GM18867 (cell line): Measurements from ENCODE around the gene NRG2.

Experiments used
- ATAC-seq: cut with Tn5 transposase; IDR thresholded peaks from one replicate; pipeline ENCODE4 v1.9.1; 2021; ENCODE audit warnings: mild to moderate bottlenecking, moderate library complexity; ENCODE audit not compliant: unreplicated experiment

The NRG2 gene

GRCh38 chr5:140041492-140042392 is 1.4 kb downstream of the NRG2 start:
- no peak for ATAC-seq

DNA sequence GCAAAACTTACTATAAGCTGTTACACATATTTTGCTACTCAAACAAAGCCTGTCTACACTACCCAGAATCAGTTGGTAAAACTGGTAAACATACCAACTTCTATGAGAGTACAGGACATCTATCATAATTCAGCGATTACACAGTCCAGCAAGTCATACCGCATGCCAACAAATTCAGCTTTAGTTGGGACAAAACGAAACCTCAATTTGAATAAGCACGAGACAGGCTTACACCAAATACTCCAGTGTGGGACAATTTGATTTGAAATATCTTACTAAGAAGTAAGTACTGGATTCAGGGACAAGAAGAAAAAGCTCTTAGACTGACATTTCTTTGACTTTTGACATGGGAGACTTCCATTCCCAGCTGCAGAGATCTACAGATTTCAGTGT is 2.0 kb downstream of the NRG2 start:
- ATAC-seq, result no peak

DNA sequence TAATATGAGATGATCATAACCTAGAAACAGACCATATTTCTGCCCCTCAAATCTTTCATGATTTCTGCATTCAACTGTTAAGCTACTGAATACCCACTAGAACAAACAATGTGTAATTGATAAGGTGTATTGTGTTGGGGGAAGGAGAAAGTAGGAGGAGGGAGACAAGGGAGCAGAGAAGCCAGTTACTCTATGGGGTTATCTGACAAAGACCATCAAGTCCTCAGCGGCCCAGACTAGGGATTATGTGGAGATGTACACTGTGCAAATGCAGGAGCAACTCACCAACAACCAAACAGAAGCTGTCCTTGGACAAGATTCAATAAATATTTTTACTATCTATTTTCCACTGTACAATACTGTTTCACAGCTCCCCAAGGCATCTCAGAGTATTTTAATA is 2.7 kb downstream of the NRG2 start:
- ATAC-seq, result no peak

GRCh38 chr5:140039561-140039960 is 3.5 kb downstream of the NRG2 start:
- no peak for ATAC-seq

DNA sequence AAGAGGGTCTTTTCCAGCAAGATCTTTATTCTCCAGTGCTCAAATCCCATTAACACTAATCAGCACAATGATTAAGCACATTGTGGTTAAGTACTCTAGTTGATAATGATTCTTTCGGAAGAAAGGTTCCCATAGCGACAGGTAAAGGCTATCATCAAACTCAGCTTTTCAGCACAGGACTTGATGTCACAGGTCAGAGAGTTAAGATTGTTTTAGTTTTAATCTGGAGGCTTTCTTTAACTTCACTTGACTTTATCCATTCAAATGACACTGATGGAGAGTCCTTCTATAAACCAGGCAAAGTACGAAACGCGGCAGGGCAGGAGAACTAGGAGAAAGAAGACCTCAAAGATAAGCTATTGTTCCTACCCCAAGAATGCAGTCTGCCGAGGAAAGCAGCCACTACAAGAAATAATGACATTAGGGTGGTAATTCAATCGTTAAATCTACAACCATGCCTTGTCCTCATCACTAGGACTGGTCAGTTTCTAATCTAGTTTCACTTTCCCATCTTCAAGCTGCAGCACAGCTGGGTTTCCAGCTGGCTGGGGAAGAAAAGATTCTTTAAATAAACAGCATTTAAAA is 4.6 kb downstream of the NRG2 start:
- peak; percentile 30 for ATAC-seq

DNA sequence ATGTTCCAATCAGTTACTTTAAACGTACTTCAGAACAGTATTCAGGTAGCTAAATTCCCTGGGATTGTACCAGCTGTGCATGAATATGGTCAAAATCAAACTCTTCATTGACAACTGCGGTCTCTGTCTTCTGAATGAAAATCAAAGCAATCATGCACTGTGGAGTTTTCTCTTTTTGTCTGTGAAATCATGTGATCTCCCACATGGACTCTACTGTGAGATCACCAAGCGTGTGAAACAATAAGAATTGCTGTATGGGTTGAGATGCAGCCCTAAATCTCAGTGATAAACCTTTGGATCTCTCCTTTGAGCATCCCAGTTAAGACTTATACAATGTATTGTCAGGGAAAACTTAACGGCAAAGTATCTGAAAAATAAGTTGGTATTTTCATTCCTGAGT is 6.1 kb downstream of the NRG2 start:
- ATAC-seq, result no peak

- no peak for ATAC-seq
Measured at GRCh38 chr5:140035881-140036280, 7.2 kb downstream of the NRG2 start.

- ATAC-seq, result no peak
Measured at GRCh38 chr5:140033037-140033760, 9.9 kb downstream of the NRG2 start.

DNA sequence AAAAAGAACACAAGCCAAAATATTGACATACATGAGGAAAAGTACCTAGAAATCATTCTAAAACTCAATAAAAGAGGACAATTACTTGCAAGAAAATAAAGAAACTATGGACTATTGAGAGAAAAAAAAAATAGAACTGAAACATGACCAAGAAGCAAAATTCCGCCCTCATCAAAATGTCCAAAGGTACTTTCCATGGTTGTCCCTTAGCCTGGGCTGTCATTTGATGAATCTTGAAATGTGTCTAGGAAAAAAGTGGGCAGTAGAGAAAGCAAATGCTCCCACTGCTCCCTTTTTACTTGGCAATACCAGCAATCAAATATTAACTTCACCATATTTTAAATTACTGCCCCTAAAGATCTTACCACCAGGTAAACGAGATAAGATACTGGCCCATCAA is 10.8 kb downstream of the NRG2 start:
- ATAC-seq, result no peak

GRCh38 chr5:140027807-140028206 is 15.3 kb downstream of the NRG2 start:
- ATAC-seq, result no peak

DNA sequence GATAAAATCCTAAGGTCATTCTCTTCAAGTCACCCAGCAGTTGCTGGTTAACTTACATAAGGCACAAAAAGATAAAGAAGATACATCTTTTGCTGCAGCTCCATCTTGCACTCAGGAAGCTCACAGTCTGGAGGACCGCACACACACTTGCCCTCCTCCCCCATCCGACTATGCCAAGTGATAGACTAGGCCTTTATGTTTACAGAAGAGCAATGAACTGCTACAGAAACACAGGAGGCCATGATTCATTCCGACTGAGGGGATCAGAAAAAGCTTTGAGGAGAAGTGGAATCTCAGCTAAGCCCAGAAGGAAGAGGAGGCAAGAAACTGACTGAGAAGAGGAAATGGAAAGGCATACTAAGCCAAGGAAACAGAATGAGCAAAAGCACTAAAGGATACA is 17.4 kb downstream of the NRG2 start:
- no peak for ATAC-seq

- no peak for ATAC-seq
Measured at GRCh38 chr5:140024928-140025327, 18.2 kb downstream of the NRG2 start.

DNA sequence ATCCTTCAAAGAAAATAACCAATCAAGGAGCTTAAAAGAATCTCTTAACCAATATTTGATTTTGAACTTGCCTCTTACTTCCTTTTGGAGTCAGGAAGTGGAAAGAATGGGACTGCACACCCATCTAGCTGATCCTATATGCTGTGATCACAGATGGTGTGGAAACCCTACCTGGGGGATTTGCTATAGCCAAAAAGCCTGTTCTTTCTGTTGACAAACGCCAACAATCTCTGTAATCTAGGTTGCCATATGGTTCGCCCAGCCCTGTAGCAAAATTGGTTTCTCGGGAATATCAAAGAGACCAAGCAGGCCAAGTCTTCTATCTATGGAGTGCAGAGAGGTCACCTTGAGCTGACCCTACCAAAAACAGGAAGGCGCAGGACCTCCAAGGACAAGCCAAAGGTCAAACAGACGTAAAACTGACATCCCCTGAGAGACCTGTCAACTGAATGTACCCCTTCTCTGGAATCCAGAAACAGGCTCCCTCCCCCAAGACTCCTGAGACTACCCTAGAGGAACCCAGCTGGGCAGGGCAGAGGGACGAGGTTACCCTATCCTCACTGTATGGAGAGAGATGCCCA is 19.4 kb downstream of the NRG2 start:
- no peak for ATAC-seq

DNA sequence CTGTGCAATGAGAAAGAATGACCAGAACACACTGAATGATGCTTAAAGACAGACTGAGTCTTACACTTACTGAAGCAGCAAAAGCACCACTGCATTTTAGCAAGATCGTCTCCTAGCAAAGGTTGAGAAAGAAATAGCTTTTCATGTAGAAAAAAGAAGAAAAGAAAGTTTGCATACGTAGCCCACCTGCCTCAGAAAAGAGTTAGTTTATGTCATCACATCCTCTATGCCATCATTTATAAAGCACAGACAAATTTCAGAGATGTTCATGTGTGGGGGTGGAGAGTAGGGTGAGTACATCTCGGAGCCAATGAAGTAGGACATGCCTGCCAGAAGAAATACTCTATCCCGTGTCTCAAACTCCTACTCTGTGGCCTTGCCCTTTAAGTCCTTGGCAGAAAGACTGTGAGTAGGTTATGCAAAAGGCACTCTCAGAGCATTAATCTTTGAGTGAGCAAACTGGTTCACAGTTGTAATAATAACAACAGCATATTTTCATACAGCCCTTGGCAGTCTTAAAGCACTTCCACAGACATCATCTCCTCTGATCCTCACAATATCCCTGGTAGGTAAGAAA is 22.4 kb downstream of the NRG2 start:
- no peak for ATAC-seq

DNA sequence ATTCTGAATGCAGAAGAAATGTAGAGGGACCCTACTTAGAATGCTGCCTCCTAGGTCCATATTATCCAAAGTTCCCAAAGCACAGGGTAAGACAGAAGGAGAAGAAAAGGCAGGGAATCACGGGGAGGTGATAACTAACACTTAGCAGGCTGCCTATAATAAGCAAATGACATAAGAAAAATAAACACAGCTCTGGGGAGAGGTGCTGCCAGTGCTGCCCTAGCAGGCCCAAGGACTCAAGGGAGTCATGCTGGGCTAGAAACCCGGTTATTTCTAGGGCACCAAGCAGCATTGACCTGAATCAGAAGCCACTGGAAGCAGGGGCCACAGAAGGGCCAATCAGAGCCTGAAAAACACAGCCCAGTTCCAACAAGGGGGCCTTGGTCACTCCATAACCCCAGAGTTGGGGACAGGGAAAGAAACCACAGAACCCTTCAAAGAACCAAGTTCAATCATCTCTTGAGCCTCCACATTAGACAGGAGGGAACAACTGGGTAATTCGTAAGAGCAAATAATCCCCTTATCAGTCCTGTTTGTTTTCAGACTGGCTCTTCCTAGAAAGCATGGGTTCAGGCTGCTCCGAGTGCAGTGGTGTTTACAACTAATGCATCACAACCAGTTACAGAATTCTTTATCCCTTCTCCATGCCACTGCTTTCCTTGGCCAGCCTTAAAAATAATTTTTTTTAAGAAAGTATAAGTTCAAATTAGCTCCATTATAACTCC is 24.0 kb downstream of the NRG2 start:
- ATAC-seq, result no peak

- no peak for ATAC-seq
Measured at GRCh38 chr5:140018517-140018916, 24.6 kb downstream of the NRG2 start.

DNA sequence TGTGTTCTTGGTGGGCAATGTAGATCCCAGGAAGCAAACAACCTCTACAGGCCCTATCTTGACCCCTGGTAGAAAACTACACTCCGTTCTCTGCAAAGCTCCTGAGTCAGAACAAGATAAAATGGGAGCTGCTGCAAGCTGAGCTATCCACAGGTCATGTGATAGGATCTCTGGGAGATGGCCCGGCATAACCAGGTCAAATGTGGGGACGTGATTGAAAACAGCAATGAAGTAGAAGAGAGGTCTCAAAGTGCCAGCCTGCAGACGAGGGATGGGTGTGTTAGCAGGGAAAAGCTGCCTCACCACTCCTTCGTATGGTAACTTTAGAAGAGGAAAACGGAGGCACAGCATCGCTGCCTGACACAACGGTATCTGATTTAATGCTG is 25.0 kb downstream of the NRG2 start:
- ATAC-seq, result no peak

- no peak for ATAC-seq
Measured at GRCh38 chr5:140017397-140018095, 25.6 kb downstream of the NRG2 start.

GRCh38 chr5:140015706-140016105 is 27.4 kb downstream of the NRG2 start:
- no peak for ATAC-seq

- no peak for ATAC-seq
Measured at GRCh38 chr5:140014751-140015150, 28.3 kb downstream of the NRG2 start.
